CMK (cell line): ENCODE data around the gene GRHL1.

Experiments
- DNase-seq: peaks from one replicate; pipeline ENCODE4 v3.0.0-alpha.2; 2010; ENCODE audit warnings: low read depth

GRHL1 gene

GRCh38 chr2:9949239-9949991 lies 2.1 kb upstream of the GRHL1 start:
- no peak for DNase-seq

- DNase-seq = no peak
These were observed 1.4 kb upstream of the GRHL1 start for GRCh38 chr2:9949992-9950520.

- no peak for DNase-seq
These were observed 797 bp upstream of the GRHL1 start for GRCh38 chr2:9950521-9951271.

GRCh38 chr2:9951272-9951521 lies 296 bp upstream of the GRHL1 start:
- DNase-seq = no peak

- DNase-seq = no peak
These were observed 819 bp downstream of the GRHL1 start for GRCh38 chr2:9952286-9952737.

GRCh38 chr2:9952856-9953503 lies 1.5 kb downstream of the GRHL1 start:
- no peak for DNase-seq

- DNase-seq = no peak
These were observed 2.6 kb downstream of the GRHL1 start for GRCh38 chr2:9954136-9954535.

- no peak for DNase-seq
These were observed 6.6 kb downstream of the GRHL1 start for GRCh38 chr2:9958057-9958456.

GRCh38 chr2:9959262-9959661 lies 7.8 kb downstream of the GRHL1 start:
- DNase-seq = no peak

GRCh38 chr2:9961013-9961412 lies 9.5 kb downstream of the GRHL1 start:
- peak; percentile 52 for DNase-seq

- DNase-seq = no peak
These were observed 13.0 kb downstream of the GRHL1 start for GRCh38 chr2:9964334-9964980.

- DNase-seq = no peak
These were observed 13.8 kb downstream of the GRHL1 start for GRCh38 chr2:9965119-9965822.

GRCh38 chr2:9966491-9967022 lies 15.1 kb downstream of the GRHL1 start:
- no peak for DNase-seq

GRCh38 chr2:9967053-9967775 lies 15.7 kb downstream of the GRHL1 start:
- DNase-seq = no peak

GRCh38 chr2:9968553-9969497 lies 17.3 kb downstream of the GRHL1 start:
- no peak for DNase-seq

- DNase-seq = no peak
These were observed 18.9 kb downstream of the GRHL1 start for GRCh38 chr2:9970200-9971044.

- no peak for DNase-seq
These were observed 19.8 kb downstream of the GRHL1 start for GRCh38 chr2:9971105-9971818.

GRCh38 chr2:9971890-9972289 lies 20.4 kb downstream of the GRHL1 start:
- DNase-seq = no peak
